Suprapubic skin (tissue), 4 donors: ENCODE results near the gene ZFP1.

ENCODE experiments used
- EP300 ChIP-seq: sonication (generic); formaldehyde crosslinking; IDR thresholded peaks from one replicate; pipeline ENCODE4 v1.6.1; 2017; ENCODE audit warnings: antibody characterized with exemption
- POLR2A ChIP-seq, 2 donors: fragments of 450-650 bp; IDR thresholded peaks; one replicate each; pipeline ENCODE4 v1.6.1; 2017; ENCODE audit warnings: antibody characterized with exemption in 2 of 2, mild to moderate bottlenecking in 2 of 2, moderate library complexity in 2 of 2
- POLR2AphosphoS5 ChIP-seq, 3 donors: sonication (generic); formaldehyde crosslinking; IDR thresholded peaks; one replicate each; pipeline ENCODE4 v1.6.1; 2017; ENCODE audit warnings: antibody characterized with exemption in 3 of 3
- TF ChIP-seq, protein P1 (sequence below), 2 donors: fragments of 200-600 bp in 1 of 2; fragments of 450-650 bp in 1 of 2; sonication (generic) in 1 of 2; IDR thresholded peaks; one replicate each; pipeline ENCODE4 v1.5.1; 2016 to 2019; ENCODE audit warnings: antibody characterized with exemption in 2 of 2, mild to moderate bottlenecking in 1 of 2, moderate library complexity in 1 of 2

DNA sequence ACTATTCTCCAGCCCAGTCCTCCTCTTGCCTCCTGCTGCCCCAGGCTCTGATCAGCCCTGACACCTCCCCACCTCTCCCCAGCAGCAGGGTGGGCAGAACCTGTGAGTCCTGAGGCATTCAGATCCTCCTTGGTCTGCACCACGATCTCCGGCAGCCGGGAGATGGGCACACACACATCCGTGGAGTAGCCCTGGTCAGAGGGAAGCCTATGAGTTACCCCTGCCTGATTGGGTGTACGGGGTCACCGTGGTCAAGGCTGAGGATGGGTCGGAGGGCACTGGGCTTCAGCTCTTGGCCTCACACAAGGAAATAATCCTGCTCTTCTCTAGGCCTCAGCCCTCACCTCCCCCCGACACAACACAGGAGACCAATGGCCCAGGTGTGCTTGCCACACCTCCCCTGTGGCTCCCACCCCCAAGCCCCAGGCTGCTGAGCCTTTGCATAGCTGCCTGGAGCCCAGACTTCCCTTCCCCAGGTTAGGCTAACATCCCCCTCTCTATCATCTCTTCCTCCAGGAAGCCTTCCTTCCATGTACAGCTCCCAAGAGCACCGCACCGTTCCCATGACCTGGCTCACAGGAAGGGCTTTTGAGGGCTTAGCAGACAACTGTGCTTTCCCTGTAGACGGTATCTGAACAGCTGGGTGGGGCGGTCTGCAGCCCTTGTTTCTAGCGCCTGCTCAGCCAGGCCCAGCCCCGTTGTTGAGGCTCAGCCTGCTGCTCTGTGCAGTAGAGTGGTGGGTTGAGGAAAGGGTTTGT lies 35.4 kb upstream of the ZFP1 start:
- TF ChIP-seq, protein P1, sequence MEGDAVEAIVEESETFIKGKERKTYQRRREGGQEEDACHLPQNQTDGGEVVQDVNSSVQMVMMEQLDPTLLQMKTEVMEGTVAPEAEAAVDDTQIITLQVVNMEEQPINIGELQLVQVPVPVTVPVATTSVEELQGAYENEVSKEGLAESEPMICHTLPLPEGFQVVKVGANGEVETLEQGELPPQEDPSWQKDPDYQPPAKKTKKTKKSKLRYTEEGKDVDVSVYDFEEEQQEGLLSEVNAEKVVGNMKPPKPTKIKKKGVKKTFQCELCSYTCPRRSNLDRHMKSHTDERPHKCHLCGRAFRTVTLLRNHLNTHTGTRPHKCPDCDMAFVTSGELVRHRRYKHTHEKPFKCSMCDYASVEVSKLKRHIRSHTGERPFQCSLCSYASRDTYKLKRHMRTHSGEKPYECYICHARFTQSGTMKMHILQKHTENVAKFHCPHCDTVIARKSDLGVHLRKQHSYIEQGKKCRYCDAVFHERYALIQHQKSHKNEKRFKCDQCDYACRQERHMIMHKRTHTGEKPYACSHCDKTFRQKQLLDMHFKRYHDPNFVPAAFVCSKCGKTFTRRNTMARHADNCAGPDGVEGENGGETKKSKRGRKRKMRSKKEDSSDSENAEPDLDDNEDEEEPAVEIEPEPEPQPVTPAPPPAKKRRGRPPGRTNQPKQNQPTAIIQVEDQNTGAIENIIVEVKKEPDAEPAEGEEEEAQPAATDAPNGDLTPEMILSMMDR (IDR thresholded peaks at IDR 0.05) = no peak
- TF ChIP-seq POLR2AphosphoS5 (IDR thresholded peaks at IDR 0.05) (no peak), POLR2A (IDR thresholded peaks at IDR 0.05) (no peak), EP300 (no peak)
